ENCODE results near the gene ZNF766. TPM values are rescaled to one million over a fixed set of nuclear protein-coding genes. Genes with fewer than 3 reads are reported as not detected.
A peak's percentile ranks its signal among the peaks of the same experiment; 100 is the strongest.

ZNF766 gene
- total and polyA plus RNA-seq, 2 of the 13 experiments (the other 11 are each of a cell fraction or from before 2014, with no cell fraction given), result 5.2 to 10.3 TPM

DNA sequence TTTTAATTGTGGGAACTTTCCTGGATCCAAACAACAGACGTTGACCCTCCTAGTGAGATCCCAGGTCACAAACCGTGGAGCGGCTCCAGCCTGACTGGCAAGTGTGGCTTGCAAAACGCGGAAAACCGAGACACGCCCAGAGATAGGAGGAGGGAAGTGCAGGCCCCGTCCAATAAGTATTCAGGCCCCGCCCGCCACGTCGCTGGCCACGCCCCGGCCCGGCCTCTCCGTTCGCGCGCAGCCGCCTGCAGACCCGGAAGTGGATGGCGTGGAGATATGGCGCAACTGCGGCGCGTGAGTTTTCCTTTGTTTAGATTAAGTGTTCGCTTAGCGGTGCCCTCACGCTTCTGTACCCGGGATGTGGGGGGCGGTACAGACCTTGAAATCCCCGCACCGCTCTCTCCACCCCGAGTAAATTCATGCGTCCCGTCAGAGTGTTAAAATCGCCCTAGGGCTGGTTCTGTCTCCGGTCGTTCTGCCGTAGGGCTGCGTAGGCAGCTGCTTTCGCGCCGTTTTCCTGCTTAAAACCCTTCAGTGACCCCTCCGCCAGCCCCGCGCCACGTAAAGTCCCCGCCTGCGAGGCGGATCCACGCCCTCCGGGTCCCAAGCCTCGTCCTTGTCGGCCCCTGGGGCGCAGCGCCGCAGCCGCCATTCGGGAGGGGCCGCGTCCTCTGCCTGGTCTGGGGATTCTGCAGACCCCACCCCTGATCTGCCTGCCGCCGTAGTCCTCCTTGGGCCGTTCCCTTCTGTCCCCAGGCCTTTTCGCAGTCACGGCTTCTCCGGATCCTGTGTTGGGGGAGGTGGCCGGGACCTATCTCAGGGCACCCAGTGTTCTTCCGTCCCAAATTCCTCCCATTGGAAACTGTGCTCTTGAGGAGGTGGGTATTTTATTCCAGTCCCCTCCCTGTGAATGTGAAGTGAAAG is at the start of gene ZNF766 (continued):
- TF ChIP-seq, protein P1, sequence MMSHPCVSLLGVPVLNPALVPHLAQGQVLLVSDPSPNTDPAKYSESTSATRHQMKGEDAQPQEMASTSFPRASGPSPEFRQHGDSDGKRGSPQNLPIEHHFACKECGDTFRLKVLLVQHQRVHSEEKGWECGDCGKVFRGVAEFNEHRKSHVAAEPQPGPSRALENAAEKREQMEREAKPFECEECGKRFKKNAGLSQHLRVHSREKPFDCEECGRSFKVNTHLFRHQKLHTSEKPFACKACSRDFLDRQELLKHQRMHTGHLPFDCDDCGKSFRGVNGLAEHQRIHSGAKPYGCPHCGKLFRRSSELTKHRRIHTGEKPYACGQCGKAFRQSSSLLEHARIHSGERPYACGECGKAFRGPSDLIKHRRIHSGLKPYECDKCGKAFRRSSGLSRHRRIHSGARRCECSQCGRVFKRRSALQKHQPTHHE (CRISPR knock-in tag; IDR thresholded peaks at IDR 0.05; ENCODE audit: borderline replicate concordance), result no peak
- TF ChIP-seq, protein P2, sequence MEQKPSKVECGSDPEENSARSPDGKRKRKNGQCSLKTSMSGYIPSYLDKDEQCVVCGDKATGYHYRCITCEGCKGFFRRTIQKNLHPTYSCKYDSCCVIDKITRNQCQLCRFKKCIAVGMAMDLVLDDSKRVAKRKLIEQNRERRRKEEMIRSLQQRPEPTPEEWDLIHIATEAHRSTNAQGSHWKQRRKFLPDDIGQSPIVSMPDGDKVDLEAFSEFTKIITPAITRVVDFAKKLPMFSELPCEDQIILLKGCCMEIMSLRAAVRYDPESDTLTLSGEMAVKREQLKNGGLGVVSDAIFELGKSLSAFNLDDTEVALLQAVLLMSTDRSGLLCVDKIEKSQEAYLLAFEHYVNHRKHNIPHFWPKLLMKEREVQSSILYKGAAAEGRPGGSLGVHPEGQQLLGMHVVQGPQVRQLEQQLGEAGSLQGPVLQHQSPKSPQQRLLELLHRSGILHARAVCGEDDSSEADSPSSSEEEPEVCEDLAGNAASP (CRISPR knock-in tag; IDR thresholded peaks at IDR 0.05; ENCODE audit: borderline replicate concordance), result no peak
- TF ChIP-seq PITX1 (CRISPR knock-in tag; IDR thresholded peaks at IDR 0.05) (peak; percentile 28; the same call in 1 of the 2 replicates), ZMYM4 (CRISPR knock-in tag; IDR thresholded peaks at IDR 0.05) (peak; percentile 92), BORCS8-MEF2B (CRISPR knock-in tag; IDR thresholded peaks at IDR 0.05) (peak; percentile 72), SP5 (CRISPR knock-in tag; IDR thresholded peaks at IDR 0.05; ENCODE audit: borderline replicate concordance, low read depth) (peak; percentile 54; the same call in 1 of the 2 replicates), NRL (CRISPR knock-in tag; IDR thresholded peaks at IDR 0.05; ENCODE audit: borderline replicate concordance) (peak; percentile 61; the same call in 1 of the 2 replicates), NKX3-1 (CRISPR knock-in tag; IDR thresholded peaks at IDR 0.05) (no peak), ERF (CRISPR knock-in tag; IDR thresholded peaks at IDR 0.05) (0 out of 2 replicates have a peak, but pooled peaks have one; percentile 36), KMT2A (CRISPR knock-in tag; IDR thresholded peaks at IDR 0.05) (peak; percentile 64), KLF13 (CRISPR knock-in tag; IDR thresholded peaks at IDR 0.05) (0 out of 2 replicates have a peak, but pooled peaks have one; percentile 58), ZSCAN20 (CRISPR knock-in tag; IDR thresholded peaks at IDR 0.05; ENCODE audit: borderline replicate concordance) (no peak), NONO (IDR thresholded peaks at IDR 0.05) (no peak), NONO (CRISPR knock-in tag; conservative IDR thresholded peaks at IDR 0.05) (0 out of 2 replicates have a peak, but pooled peaks have one; percentile 40), SOX6 (IDR thresholded peaks at IDR 0.05) (no peak), SOX6 (CRISPR knock-in tag; IDR thresholded peaks at IDR 0.05) (peak; percentile 76), NR2F1 (CRISPR knock-in tag; IDR thresholded peaks at IDR 0.05) (no peak), RFXAP (CRISPR knock-in tag; IDR thresholded peaks at IDR 0.05; ENCODE audit: borderline replicate concordance) (peak; percentile 90), SETDB1 (CRISPR knock-in tag; IDR thresholded peaks at IDR 0.05; ENCODE audit: borderline replicate concordance) (no peak)
- TF ChIP-seq, protein P3, sequence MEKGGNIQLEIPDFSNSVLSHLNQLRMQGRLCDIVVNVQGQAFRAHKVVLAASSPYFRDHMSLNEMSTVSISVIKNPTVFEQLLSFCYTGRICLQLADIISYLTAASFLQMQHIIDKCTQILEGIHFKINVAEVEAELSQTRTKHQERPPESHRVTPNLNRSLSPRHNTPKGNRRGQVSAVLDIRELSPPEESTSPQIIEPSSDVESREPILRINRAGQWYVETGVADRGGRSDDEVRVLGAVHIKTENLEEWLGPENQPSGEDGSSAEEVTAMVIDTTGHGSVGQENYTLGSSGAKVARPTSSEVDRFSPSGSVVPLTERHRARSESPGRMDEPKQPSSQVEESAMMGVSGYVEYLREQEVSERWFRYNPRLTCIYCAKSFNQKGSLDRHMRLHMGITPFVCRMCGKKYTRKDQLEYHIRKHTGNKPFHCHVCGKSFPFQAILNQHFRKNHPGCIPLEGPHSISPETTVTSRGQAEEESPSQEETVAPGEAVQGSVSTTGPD (CRISPR knock-in tag; IDR thresholded peaks at IDR 0.05), result no peak
- TF ChIP-seq, protein P4, sequence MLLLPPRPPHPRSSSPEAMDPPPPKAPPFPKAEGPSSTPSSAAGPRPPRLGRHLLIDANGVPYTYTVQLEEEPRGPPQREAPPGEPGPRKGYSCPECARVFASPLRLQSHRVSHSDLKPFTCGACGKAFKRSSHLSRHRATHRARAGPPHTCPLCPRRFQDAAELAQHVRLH (CRISPR knock-in tag; IDR thresholded peaks at IDR 0.05; ENCODE audit: borderline replicate concordance, low read depth), result peak; percentile 52; the same call in 1 of the 2 replicates
- TF ChIP-seq, protein P5, sequence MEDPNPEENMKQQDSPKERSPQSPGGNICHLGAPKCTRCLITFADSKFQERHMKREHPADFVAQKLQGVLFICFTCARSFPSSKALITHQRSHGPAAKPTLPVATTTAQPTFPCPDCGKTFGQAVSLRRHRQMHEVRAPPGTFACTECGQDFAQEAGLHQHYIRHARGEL (CRISPR knock-in tag; IDR thresholded peaks at IDR 0.05), result no peak
- TF ChIP-seq, protein P6, sequence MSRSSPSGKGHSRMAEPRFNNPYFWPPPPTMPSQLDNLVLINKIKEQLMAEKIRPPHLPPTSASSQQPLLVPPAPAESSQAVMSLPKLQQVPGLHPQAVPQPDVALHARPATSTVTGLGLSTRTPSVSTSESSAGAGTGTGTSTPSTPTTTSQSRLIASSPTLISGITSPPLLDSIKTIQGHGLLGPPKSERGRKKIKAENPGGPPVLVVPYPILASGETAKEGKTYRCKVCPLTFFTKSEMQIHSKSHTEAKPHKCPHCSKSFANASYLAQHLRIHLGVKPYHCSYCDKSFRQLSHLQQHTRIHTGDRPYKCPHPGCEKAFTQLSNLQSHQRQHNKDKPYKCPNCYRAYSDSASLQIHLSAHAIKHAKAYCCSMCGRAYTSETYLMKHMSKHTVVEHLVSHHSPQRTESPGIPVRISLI (CRISPR knock-in tag; IDR thresholded peaks at IDR 0.05; ENCODE audit: borderline replicate concordance), result peak; percentile 30; the same call in 1 of the 2 replicates
